SH-SY5Y (cell line): ENCODE results near the gene ZNF346.

Source experiments
- GATA2 ChIP-seq: IDR thresholded peaks from 2 replicates; pipeline ENCODE4 v1.6.1; 2011; ENCODE audit warnings: mild to moderate bottlenecking, low read depth, low read length
- GATA3 ChIP-seq: IDR thresholded peaks from 2 replicates; pipeline ENCODE4 v1.6.1; 2011; ENCODE audit warnings: low read depth, mild to moderate bottlenecking, low read length, moderate library complexity

GRCh38 chr5:177003649-177004048 is 18.8 kb upstream of the ZNF346 start:
- TF ChIP-seq GATA2 (no peak), GATA3 (no peak)
